Middle frontal gyrus (tissue), 1 donor: ENCODE data around the gene BCHE.

Experiments used
- DNase-seq: peaks from one replicate; pipeline ENCODE4 v3.0.0-alpha.2; 2015; ENCODE audit warnings: low spot score; ENCODE audit errors: extremely low spot score

Gene BCHE

DNA sequence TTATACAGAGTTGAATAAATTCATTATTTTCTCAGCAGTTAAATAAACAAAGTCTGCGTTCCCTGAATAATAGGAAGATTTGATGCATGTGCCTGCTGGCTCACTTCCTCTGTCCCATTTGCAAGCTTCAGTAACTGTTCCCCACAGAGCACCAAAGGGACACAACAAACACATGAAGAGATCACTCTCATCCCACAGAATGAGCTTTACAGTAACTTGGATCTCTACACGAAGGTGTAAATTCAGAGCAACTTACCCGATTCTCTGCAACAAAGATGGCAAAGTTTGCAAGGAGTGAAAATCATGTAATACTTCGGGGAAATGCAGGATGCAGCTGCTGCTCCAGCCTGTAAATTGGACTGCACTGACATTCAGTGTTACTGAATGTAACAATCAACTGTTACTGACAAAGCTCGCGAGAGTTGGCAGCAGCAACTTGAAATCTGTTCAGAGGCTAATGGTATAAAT is at the start of gene BCHE:
Gene BCHE (minus strand): TSS at position 366 of the 468 bp plus-strand sequence. CDS start 6,390 bp downstream, outside the sequence.
- no peak for DNase-seq

DNA sequence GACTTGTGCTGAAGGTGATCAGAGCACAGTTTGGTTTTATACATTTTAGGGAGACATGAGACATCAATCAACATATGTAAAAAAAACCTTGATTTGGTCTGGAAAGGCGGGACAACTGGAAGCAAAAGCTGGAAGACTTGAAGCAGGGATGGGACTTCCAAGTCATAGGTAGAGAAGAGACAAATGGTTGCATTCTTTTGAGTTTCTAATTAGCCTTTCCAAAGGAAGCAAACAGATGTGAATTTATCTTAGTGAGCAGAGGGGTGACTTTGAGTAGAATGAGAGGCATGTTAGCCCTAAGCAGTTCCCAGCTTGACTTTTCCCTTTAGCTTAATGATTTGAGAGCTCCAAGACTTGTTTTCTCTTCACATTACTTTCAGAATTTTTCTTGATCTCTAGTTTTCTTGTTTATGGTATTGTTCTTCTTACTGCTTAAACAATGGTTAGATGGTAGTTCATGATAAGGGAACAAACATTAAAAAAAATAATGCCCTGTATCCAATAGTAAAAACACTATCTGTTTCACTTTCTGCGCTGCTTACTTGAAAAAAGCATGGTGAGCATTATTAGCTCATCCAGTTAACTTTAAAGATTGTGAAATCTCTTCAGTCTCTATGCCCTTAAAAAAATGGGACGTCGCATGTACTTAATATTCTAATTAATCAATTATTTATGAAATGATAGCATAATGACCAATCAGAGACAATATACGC is 48.5 kb upstream of the BCHE start:
- DNase-seq = no peak

DNA sequence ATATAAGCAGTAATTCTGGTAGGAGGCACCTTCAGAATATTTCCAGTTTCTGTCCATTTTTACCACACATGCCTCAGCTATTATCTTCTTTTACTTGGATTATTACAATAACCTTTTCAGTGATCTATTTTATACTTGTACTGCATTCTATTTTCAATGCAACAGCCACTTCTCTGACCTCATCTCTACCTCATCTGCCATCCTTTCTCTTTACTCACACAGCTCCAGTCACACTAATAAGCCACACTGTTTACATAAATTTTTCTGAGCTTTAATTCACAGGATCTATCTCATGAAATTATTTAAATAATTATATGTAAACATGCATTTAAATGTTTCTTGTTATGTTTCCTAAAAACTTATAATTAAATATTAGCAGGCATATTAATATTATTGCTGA is 47.3 kb upstream of the BCHE start:
- no peak for DNase-seq

DNA sequence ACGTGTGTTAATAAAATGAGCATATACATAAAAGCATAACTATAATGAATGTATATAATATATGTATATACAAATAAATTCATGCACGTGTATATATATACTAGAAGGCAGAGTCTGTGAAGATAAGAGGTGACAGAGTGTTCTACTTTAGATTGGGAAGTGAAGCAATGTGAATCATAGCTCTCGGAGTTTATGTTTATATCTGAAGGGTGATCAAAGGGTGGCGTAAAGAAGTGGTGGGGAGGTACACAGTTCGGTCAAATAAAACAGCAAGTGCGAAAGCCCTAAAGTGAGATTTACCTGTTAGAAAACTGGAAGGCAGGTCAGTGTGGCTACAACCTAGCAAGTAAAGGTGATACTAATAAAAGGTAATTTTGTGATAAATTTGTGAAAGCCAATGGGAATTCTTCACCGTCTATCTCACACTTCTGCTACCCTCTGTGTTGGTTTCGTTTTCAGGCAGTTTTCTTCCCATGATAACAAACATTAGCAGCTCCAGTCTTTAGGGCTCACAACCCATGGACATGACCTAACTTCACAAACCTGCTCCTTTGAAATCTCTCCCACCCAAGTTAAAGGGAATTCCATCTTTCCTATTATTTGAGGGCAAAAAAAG is 46.7 kb upstream of the BCHE start:
- no peak for DNase-seq

GRCh38 chr3:165883117-165883516 is 45.9 kb upstream of the BCHE start:
- no peak for DNase-seq

DNA sequence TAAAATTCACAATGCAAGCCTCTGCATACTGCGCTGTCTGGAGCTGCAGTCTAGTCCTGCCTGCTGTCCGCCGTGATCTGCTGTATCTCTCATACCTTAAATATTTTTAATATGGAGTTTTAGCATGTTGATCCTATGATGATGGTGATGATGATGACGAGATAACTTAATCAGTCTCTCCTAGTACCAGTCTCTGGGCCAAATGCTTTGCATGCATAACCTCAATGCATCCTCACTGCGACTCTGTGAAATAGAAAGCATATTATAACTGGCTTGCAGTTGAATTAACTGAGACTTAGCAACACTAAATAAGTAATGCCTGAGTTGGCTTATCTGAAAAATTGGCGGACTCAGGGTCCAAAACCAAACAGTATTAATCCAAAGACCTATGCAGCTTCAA is 38.4 kb upstream of the BCHE start:
- no peak for DNase-seq

DNA sequence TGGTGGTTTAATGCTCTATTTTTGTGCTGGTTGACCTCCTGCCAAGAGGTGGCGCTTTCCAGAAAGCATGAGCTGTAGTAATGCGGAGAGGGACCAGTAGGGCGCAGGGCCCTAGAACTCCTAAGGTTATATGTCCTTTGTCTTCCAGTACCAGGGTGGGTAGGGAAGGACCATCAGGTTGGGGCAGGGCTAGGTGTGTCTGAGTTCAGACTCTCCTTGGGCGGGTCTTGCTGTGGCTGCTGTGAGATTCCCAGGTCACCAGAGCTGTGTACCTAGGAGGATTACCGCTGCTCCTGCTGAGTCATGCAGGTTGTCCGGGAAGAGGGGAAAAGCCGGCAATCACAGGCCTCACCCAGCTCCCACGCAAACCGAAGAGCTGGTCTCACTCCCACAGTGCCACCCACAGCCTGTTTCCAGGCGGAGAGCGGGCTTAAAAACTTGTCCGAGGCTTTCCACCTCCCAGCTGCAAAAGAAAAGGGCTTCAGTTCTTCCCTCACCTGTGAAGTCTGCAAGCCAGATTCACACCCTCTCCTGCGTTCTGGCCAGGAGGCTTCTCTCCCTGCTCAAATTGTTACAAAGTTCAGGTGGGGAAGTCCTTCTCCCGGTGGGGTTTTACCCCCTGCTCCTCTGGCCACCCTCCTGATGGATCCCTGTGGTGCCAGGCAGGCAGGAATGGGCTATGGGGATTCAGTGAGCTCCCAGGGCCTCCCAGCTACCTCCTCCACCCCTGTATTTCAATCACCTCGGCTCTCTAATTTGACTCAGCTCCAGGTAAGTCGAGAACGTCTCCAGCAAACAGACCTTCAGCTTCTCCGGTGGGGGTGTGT is 37.7 kb upstream of the BCHE start:
- DNase-seq = no peak

DNA sequence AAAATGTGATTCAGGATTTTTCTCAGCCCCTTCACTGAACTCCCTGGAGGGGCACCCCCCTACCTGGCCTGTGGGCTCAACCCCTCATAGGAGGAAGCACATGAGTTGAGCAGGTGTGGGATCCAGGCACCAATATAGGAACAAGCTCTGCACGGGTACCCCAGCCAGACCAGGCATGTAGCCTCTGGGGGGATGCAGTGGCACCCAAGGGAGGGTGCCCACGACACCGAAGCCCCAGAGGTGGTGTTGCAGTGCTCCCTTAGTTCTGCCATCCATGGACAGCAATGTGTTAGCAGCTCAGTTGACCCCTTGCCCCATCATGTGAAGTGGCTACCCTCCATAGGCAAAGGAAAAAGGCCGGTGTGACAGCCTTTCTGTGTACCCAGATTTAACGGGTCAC is 30.9 kb upstream of the BCHE start:
- no peak for DNase-seq

DNA sequence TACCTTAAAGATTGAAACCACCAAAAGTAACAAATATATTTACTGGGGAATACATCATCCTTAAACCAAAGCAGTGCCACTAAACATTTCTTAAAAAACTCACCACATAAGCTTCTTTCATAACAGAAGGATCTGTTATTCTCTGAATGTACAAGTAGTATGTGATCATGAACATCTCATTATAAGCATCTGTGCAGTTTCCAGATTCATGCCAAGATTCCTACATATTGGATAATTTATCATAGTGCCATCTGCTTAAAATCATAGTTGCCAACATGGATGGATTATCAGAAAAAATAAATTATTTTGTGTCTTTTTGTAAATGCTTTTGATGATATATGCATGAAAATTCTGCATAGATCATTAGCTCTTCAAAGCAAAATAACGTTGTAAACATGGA is 21.8 kb upstream of the BCHE start:
- no peak for DNase-seq

DNA sequence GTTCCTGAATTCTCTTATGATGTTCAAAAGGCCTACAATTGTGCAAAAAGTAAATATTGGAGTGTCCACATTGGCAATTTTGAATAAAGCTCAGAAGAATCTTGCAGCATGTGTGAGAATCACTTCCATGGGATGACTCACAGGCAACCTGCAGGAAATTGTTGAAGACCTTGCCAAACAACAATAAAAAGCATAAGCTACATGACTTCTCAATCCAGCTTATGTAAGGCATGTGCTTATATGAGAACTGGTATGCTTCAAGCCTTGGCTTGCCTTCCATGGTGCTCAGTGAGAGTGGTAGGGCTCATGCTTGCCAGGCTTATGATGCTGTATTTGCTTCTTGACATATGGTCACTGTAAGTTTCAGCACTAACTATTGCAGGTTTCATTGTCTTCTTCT is 18.4 kb upstream of the BCHE start:
- DNase-seq = no peak

GRCh38 chr3:165854696-165855095 is 17.5 kb upstream of the BCHE start:
- no peak for DNase-seq

- no peak for DNase-seq
Measured at GRCh38 chr3:165852711-165853110, 15.5 kb upstream of the BCHE start.

- no peak for DNase-seq
Measured at GRCh38 chr3:165852191-165852590, 15.0 kb upstream of the BCHE start.

DNA sequence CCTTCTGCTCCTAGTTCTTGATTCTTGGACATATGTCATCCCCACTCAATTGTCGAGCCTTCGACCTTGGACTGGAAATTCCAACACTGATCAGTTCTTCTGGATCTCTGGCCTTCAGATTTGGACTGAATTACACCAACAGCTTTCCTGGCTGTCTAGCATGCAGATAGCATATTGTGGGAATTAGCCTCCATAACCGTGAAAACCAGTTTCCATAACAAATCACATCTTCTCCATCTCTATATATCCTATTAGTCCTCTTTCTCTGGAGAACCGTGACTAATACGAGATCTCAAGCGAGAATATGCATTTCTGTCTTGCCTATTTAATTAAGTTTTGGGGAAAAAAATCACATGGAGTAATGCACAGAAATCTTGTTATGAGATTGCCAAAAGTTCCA is 8.8 kb upstream of the BCHE start:
- no peak for DNase-seq

DNA sequence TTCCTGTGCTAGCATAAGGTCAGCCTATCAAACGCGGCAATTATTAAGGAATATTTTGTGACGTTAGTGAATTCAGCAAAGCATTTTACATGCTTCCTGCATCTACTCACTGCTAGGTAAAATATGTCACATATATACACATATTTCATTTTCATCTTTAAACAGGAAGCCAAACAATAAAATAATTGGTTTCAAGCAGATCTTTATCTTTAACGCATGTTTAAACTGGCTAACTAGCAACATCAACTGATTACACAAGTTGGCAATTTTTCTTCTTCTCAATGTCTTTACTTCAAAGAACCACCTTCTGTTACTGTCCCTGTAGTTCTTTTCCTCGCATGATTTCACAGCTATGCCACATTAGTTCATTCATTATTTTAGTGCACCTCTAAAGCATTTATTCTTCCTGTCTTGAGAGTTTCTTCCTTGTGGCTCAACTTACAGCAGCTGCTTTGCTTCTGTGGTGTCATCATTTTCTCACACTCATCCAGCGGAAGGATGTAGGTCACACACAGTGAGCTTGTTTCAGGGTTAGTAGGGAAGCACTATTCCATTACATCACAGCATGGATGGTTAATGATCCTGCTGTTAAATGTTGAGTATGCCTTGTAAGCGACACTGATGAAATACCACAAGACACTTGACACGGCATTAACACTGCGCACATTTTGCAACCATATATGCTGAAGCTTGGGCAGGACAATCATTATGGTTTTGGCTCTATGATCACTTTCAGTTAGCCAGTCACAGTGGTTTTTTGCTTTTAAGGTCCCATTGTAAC is 2.3 kb upstream of the BCHE start:
- DNase-seq = no peak

DNA sequence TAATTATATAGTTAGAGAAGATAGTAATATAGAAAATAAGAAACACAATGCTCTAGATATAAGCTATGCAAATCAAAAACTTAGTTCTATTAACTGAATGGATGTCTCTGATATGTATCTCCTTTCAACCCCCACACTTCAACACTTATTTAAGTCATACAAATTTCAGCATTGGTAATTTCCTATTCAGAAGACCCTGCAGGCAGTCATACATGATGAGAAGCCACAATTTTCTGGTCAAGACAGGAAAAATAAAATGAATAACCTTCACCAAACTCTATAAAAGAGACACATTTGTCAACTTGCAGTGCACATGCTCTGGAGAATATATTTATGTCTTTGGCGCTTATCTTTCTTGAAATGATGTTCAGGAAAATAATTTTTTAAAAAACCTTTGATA is 578 bp upstream of the BCHE start:
- no peak for DNase-seq

- DNase-seq = no peak
Measured at GRCh38 chr3:165835431-165835830, 1.8 kb downstream of the BCHE start.

GRCh38 chr3:165830746-165831145 is 6.5 kb downstream of the BCHE start:
- no peak for DNase-seq

GRCh38 chr3:165827883-165828282 is 9.3 kb downstream of the BCHE start:
- DNase-seq = no peak

GRCh38 chr3:165827233-165827632 is 10.0 kb downstream of the BCHE start:
- DNase-seq = no peak

DNA sequence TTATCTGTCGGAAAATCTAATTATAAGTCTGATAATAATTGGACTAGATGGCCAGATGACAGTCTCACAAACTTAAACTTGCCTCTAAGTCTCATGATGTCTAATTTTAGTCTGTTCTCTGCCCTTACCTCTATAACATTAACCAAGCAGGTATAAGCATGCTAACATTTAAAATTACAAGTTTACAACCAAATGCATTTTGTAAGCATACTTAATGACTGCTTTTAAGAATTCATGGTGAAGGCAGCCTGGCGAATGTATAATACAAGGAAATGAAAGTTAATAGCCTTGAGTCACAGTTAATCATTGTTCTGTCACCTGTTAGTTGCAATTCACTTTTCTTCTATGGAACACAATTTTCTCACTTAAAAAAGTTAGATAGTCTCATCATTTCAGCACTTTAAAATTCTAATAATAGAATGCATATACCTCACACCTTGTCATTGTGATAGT is 16.5 kb downstream of the BCHE start:
- no peak for DNase-seq
